Measurements from ENCODE around the gene TLK2. TPM values are rescaled to one million over a fixed set of nuclear protein-coding genes. Genes with fewer than 3 reads are reported as not detected.

TLK2 gene
- 25.9 to 36.5 TPM (median 30.4 TPM) in 5 replicates for total RNA-seq (2022; extraction: Qiagen RNA extraction)

GRCh38 chr17:62478424-62478879 is at the start of gene TLK2:
TSS of gene TLK2 (plus strand) at chr17:62478825. CDS start at chr17:62481126, 2,301 bp downstream.

GRCh38 chr17:62627219-62627903 is 148.7 kb downstream of the TLK2 start, which contains the start of gene MRC2:
TSS of gene MRC2 (plus strand) at chr17:62627670. CDS start at chr17:62627803, 133 bp downstream.

Other genes starting within 250 kb of the TLK2 start
- gene EFCAB3, start 98.3 kb upstream of the TLK2 start, total RNA-seq (2022; extraction: Qiagen RNA extraction) = not detected in 5 replicates
- gene METTL2A, start 54.9 kb upstream of the TLK2 start, total RNA-seq (2022; extraction: Qiagen RNA extraction) = 24.5 to 31.9 TPM (median 30.9 TPM) in 5 replicates
- gene MRC2, start 148.8 kb downstream of the TLK2 start, total RNA-seq (2022; extraction: Qiagen RNA extraction) = 33.7 to 59.4 TPM (median 55.9 TPM) in 5 replicates

Data from A549 treated with Mapracorat at 1 μM for 4 hours (cell line).